Retinal pigment epithelial cell (primary cell): Measurements from ENCODE around the gene LRIG1.

Source experiments
- DNase-seq: peaks from one replicate; pipeline ENCODE4 v3.0.0-alpha.2; 2010; ENCODE audit warnings: low read depth
- H3K4me3 ChIP-seq: 2 replicates; pipeline ENCODE4 v1.5.1; 2011; ENCODE audit warnings: mild to moderate bottlenecking, low read length, control low read depth, moderate library complexity
- CTCF ChIP-seq: conservative IDR thresholded peaks from 2 replicates; pipeline ENCODE4 v1.5.1; 2011; ENCODE audit warnings: low read depth, low read length, control low read depth, inconsistent platforms

The LRIG1 gene

GRCh38 chr3:66488492-66488891 lies 12.3 kb downstream of the LRIG1 start:
- DNase-seq = no peak
- no peak for TF ChIP-seq CTCF

GRCh38 chr3:66487465-66487864 lies 13.4 kb downstream of the LRIG1 start:
- DNase-seq = no peak
- no peak for TF ChIP-seq CTCF

More at GRCh38 chr3:66488492-66488891, 12.3 kb downstream of the LRIG1 start:
- no peak overlapping the region for H3K4me3 ChIP-seq

GRCh38 chr3:66486646-66487045 lies 14.2 kb downstream of the LRIG1 start:
- DNase-seq = no peak
- H3K4me3 ChIP-seq = no peak overlapping the region

More at GRCh38 chr3:66487465-66487864, 13.4 kb downstream of the LRIG1 start:
- H3K4me3 ChIP-seq = no peak overlapping the region

DNA sequence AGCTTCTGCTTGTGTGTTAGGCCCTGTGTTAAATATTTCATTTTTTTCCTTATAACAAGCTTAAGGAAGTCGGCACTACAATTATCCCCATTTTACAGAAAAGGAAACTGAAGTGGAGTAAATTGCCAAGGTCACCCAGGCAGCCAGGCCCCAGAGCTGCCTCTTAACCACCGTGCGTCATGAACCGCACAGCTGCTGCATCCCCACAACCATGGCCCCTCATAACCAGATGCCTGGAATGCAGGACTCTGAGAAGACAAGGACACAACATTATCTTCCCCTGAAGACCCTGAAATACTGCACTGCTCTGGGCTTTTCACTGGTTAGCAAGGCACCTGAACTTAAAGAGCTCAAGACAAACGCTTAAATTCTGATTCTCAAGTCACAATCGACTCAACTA lies 14.6 kb downstream of the LRIG1 start:
- no peak for DNase-seq
- H3K4me3 ChIP-seq = no peak overlapping the region
- TF ChIP-seq CTCF = no peak

More at GRCh38 chr3:66486646-66487045, 14.2 kb downstream of the LRIG1 start:
- TF ChIP-seq CTCF = no peak

- DNase-seq = no peak
- H3K4me3 ChIP-seq = no peak overlapping the region
- no peak for TF ChIP-seq CTCF
Measured at GRCh38 chr3:66485291-66485968, 15.4 kb downstream of the LRIG1 start.

- no peak for DNase-seq
- no peak overlapping the region for H3K4me3 ChIP-seq
- TF ChIP-seq CTCF = no peak
Measured at GRCh38 chr3:66484106-66484844, 16.5 kb downstream of the LRIG1 start.

DNA sequence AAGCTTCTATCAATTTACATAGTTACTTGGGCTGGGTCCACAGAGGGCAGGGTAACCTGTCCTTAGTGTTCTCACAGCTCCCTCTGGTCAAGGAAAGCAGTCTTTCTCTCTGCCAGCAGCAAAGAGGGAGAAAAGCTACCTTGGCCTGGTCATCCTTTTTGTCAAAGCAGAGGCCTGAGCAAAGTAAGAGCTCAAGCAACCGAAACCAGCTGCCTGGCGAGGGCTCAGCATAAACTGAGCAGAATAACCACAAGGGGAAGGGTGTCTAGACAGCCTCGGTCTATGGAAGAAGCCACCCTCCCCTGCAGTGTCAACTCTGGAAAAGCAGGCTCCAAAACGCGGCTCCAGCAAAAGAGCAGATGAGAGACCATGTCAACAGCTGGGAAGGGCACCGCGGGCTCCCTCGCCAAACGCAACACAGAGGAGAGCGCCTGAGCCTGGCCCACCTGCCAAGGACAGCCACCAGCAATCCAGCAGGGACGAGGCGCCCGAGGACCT lies 17.4 kb downstream of the LRIG1 start:
- H3K4me3 ChIP-seq = no peak overlapping the region
- TF ChIP-seq CTCF = no peak
- DNase-seq = no peak
